ENCODE results near the gene STRA8. TPM values are rescaled to one million over a fixed set of nuclear protein-coding genes. Genes with fewer than 3 reads are reported as not detected.

Gene STRA8
- total RNA-seq, 1 donor from 2014 or later = not detected

DNA sequence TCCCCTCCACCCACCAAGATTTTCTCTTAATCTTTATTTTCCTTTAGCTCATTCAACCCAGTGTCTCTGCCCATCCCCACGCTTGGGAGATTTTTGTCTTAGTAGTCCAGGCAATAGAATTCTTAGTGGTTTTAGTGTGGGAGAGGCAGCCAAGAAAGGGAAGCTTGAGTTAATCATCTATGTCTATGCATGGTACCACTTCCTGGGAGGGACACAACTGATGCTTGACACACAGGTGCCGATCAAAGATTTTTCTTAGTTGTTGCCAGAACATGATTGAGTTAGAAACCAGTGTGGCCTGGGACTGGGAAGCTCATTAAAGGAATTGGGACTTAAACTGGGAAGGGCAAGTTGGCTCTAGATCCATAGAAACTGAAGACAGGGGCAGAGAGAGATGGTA lies 3.1 kb downstream of the STRA8 start:
- DNase-seq (ENCODE audit: low read depth) = no peak

GRCh38 chr7:135238112-135238744 lies 4.6 kb downstream of the STRA8 start:
- no peak for DNase-seq (ENCODE audit: low read depth)

DNA sequence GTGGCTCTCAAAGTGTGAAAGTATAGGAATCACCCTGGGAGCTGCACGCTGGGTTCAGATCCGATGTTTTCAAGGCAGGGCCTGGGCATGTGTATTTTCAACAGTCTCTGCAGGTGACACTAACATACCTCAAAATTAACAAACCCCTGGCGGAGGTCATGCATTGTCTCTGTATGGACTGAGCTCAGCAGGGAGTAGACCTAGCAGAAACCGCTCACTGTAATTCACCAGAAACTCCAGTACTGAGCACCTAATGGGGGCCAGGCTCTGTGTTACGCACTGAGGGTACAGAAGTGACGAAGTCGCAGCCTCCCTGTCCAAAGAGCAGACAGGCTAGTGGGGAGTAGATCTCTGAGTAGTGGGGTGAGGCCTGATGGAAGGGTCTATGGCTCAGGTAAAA lies 5.6 kb downstream of the STRA8 start:
- DNase-seq (ENCODE audit: low read depth) = no peak

DNA sequence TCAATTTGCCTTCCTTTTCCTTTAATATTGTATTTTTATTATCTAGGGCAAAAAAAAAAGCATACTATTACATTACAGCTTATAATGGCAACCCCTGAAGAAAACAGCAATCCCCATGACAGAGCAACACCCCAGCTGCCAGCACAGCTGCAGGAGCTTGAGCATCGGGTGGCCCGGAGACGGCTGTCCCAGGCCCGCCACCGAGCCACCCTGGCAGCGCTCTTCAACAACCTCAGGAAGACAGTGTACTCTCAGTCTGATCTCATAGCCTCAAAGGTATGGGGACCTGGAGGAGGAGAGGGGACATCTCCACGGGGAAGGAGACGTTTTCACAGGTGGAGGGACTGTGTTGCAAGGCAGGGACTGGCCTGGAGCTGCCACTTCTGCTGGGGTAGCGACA lies 6.8 kb downstream of the STRA8 start:
- no peak for DNase-seq (ENCODE audit: low read depth)

GRCh38 chr7:135242096-135242684 lies 8.6 kb downstream of the STRA8 start:
- DNase-seq (ENCODE audit: low read depth) = no peak

DNA sequence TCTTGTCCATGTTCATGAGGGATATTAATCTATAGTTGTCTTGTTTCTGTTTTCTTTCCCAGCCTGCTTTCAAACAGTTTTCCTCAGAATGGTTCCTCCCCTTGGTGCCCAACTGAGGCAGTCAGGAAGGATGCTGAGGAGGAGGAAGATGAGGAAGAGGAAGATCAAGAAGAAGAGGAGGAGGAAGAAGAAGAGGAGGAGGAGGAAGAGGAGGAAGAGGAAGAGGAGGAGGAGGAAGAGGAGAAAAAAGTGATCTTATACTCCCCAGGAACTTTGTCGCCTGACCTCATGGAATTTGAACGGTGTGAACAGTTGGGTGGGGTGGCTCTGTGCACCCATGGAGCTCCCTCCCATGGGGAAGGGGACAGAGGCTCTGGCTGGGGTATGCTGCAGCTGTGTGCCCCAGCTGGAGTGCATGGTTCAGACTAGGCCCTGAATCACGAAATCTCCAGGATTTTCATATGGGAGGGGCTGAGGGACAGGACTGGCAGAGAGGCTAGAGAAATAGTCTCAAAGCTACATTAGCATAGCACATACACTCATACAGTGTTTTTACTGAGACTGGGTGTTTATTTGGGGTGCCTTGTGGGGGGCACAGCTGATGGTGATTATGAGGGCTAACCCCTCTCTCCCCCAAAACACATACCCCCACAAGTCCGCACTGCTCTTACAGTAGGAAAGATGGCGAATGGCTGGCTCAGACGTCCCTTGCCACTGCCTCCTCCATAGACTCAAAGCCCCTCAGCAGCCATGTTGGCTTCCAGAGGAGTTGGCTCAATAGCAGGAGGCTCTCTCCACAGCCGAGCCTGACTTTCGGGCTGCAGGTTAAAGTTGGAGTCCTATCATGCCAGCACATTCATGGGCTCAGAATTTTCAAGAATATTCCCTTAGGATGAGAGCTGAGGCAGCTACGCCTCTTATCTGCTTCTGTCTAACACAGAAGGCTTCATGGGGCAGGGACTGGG lies 11.9 kb downstream of the STRA8 start:
- DNase-seq (ENCODE audit: low read depth) = no peak

DNA sequence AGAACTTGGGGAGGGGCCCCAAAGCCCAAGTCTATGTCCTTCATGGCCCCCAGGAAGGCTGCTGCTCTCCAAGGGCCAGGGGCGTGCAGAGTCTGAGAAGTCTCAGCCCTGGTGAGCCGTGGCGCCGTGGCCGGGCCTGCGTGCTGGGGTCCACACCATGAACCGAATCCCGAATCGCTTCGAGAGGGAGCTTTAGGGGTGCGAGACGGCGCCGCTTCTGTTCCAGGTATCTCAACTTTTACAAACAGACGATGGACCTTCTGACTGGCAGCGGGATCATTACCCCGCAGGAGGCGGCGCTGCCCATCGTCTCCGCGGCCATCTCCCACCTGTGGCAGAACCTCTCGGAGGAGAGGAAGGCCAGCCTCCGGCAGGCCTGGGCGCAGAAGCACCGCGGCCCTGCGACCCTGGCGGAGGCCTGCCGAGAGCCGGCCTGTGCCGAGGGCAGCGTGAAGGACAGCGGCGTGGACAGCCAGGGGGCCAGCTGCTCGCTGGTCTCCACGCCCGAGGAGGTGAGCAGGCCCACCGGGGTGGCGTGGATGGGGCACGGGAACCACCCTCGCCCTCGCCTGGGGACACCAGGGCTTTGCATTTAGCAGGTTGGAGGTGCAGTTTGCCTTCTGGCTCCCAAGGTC lies 12.7 kb downstream of the STRA8 start:
- no peak for DNase-seq (ENCODE audit: low read depth)

GRCh38 chr7:135247746-135248471 lies 14.3 kb downstream of the STRA8 start:
- DNase-seq (ENCODE audit: low read depth) = no peak

DNA sequence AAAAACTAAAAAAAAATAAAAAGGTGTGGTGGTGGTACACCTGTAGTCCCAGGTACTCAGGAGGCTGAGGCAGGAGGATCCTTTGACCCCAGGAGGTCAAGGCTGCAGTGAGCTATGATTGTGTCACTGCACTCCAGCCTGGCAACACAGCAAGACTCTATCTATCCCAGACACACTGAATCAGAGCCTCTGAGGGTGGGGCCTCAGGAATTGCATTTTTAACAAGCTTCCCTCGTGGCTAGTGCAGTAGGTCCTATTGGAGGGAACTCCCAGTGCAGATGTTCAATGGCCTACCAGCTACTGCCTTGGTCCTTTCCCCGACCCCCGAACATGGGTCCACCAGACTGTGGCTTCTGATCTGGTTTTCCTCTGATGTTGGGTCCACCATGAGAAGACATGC lies 14.9 kb downstream of the STRA8 start:
- DNase-seq (ENCODE audit: low read depth) = no peak

GRCh38 chr7:135251496-135252391 lies 18.1 kb downstream of the STRA8 start:
- no peak for DNase-seq (ENCODE audit: low read depth)

DNA sequence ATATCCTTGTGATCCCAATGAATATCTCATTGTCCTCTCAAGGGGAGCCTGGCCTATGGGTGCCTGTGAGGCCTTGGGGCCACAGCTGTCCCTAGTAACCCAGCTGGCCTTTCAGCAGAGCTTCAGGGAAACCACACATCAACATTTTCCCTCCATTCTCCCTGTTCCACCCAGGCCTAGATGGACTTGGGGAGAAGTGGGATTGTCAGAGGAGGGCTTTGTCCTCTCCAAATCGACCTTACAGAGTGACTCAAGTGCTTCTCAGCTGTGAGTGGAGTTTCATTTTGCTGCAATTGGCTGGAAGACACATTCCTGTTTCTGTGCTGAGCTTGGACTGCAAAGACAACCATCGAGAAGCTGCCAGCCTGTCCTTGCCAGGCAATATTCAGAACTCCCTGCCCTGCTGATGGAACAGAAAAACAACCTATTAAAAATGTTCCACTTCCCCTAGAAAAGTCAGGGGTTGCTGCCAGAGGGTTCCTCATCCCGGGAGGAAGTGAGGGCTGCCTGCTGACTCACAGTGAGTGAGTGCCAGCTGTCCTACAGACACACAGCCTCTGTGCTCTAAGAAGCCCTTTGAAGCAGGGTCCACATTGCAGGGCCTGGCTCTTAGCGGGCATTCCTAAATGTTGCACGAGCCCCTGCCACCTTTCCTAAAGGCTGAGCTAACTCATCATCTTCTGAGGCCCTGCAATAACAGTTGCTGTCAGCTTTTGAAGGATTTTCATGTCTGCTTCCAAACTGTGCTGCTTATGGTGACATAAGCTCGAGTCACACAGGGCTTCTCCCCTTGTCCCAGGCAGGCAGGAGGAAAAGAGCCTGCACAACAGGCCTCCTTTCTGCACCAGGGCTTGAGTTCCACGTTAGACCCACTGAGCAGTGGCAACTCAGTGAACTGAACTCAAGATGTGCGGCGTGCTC lies 20.5 kb downstream of the STRA8 start:
- DNase-seq (ENCODE audit: low read depth) = peak; percentile 87

GRCh38 chr7:135257790-135258189 lies 24.2 kb downstream of the STRA8 start:
- DNase-seq (ENCODE audit: low read depth) = no peak

GRCh38 chr7:135258585-135258984 lies 24.9 kb downstream of the STRA8 start:
- DNase-seq (ENCODE audit: low read depth) = no peak

GRCh38 chr7:135259702-135260101 lies 26.1 kb downstream of the STRA8 start:
- no peak for DNase-seq (ENCODE audit: low read depth)

DNA sequence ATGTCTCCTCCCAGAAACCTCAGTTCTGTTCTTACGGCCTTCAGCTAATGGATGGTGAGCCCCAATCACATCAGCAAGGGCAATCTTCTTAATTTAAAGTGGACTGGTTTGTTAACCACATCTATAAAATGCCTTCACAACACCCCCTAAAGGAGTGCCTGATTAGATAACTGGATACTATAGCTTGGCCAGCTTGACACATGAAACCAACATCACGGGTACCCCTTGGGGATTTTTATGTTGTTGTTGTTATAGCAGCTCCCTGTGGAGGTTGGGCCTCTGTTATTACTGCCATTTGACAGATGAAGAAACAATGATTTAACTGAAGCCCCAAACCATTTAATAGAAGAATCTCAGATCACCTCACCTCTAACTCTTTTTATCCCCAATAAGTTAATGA lies 26.8 kb downstream of the STRA8 start:
- DNase-seq (ENCODE audit: low read depth) = no peak

- peak; percentile 74 for DNase-seq (ENCODE audit: low read depth)
These were observed 27.5 kb downstream of the STRA8 start for GRCh38 chr7:135260930-135261721.

DNA sequence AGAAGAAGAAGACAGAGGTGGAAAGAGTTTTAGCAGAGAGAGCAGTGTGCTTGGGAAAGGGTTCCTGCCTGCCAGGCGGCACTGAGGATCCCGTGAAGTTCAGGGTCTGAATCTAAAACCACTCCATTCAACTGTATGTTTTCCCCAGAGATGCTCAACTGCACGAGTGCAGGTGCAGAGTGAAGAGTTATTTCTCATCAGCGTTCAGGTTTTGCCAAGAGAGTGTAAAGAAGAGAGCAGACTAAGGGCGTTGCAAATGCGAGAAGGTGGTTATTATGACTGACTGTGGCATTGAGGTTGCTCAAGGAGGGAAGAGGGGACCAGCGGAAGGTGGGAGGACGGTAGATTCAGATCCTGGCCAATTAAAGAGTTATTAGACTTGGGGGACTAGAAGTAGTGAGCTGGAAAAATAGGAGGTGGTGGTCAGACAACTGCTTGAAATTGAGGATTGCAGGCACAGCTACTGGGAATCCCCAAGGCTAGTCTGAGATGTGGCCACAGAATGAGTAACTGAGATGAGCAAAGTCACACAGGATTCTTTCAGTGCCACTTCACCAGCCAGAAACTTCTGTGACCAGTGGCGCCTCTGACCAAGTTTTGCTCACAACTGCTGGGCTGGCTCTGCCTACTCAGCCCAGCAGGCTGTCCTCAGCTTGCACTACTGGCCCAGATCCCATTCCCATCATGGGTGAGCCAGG lies 29.1 kb downstream of the STRA8 start:
- DNase-seq (ENCODE audit: low read depth) = peak; percentile 51
